Measurements from ENCODE around the gene DHRS7B.

The DHRS7B gene

GRCh38 chr17:21157586-21158370 lies 31.0 kb downstream of the DHRS7B start:
- no peak for DNase-seq (ENCODE audit: low read depth in 2 of 2)

GRCh38 chr17:21160401-21160800 lies 33.6 kb downstream of the DHRS7B start:
- no peak for DNase-seq (ENCODE audit: low read depth in 2 of 2)

- no peak for DNase-seq (ENCODE audit: low read depth in 2 of 2)
Measured at GRCh38 chr17:21161498-21162393, 35.0 kb downstream of the DHRS7B start.

GRCh38 chr17:21162394-21162775 lies 35.6 kb downstream of the DHRS7B start:
- DNase-seq (ENCODE audit: low read depth in 2 of 2) = no peak

GRCh38 chr17:21163101-21163500 lies 36.3 kb downstream of the DHRS7B start:
- no peak for DNase-seq (ENCODE audit: low read depth in 2 of 2)

- no peak for DNase-seq (ENCODE audit: low read depth in 2 of 2)
Measured at GRCh38 chr17:21164216-21164615, 37.5 kb downstream of the DHRS7B start.

GRCh38 chr17:21164620-21165019 lies 37.9 kb downstream of the DHRS7B start:
- no peak for DNase-seq (ENCODE audit: low read depth in 2 of 2)

- no peak for DNase-seq (ENCODE audit: low read depth in 2 of 2)
Measured at GRCh38 chr17:21165922-21166594, 39.3 kb downstream of the DHRS7B start.

- DNase-seq (ENCODE audit: low read depth in 2 of 2) = no peak
Measured at GRCh38 chr17:21166595-21167210, 39.9 kb downstream of the DHRS7B start.

- no peak for DNase-seq (ENCODE audit: low read depth in 2 of 2)
Measured at GRCh38 chr17:21167303-21167702, 40.5 kb downstream of the DHRS7B start.

GRCh38 chr17:21168555-21168865 lies 41.7 kb downstream of the DHRS7B start:
- no peak for DNase-seq (ENCODE audit: low read depth in 2 of 2)

GRCh38 chr17:21169496-21169895 lies 42.7 kb downstream of the DHRS7B start:
- no peak for DNase-seq (ENCODE audit: low read depth in 2 of 2)

GRCh38 chr17:21170809-21171208 lies 44.0 kb downstream of the DHRS7B start:
- no peak for DNase-seq (ENCODE audit: low read depth in 2 of 2)

- DNase-seq (ENCODE audit: low read depth in 2 of 2) = no peak
Measured at GRCh38 chr17:21171309-21171922, 44.7 kb downstream of the DHRS7B start.

GRCh38 chr17:21171970-21172510 lies 45.3 kb downstream of the DHRS7B start:
- DNase-seq (ENCODE audit: low read depth in 2 of 2) = no peak

GRCh38 chr17:21172846-21173245 lies 46.1 kb downstream of the DHRS7B start:
- no peak for DNase-seq (ENCODE audit: low read depth in 2 of 2)

GRCh38 chr17:21173543-21173942 lies 46.8 kb downstream of the DHRS7B start:
- no peak for DNase-seq (ENCODE audit: low read depth in 2 of 2)

GRCh38 chr17:21174186-21174585 lies 47.4 kb downstream of the DHRS7B start:
- DNase-seq (ENCODE audit: low read depth in 2 of 2) = no peak

GRCh38 chr17:21174713-21175112 lies 47.9 kb downstream of the DHRS7B start:
- DNase-seq (ENCODE audit: low read depth in 2 of 2) = no peak

GRCh38 chr17:21176773-21177395 lies 50.1 kb downstream of the DHRS7B start:
- DNase-seq (ENCODE audit: low read depth in 2 of 2) = no peak

GRCh38 chr17:21177401-21177800 lies 50.6 kb downstream of the DHRS7B start:
- no peak for DNase-seq (ENCODE audit: low read depth in 2 of 2)

Data from stimulated activated CD8-positive, alpha-beta memory T cell treated with anti-CD3 and anti-CD28 coated beads, Interleukin-7, amount 100 ng/mL, for 4 hours (primary cell).